SK-N-DZ (cell line): Measurements from ENCODE around the gene SLC2A4. TPM values are rescaled to one million over a fixed set of nuclear protein-coding genes. Genes with fewer than 3 reads are reported as not detected.
"Not testable (repeated sequence)": the region's sequence is repeated elsewhere in the genome, so short reads cannot be mapped to it uniquely, and the experiment has no call there.

Source experiments
- DNase-seq: peaks from one replicate; pipeline ENCODE4 v3.0.0-alpha.2; 2015; ENCODE audit warnings: low spot score
- polyA plus RNA-seq, 2 experiments: library from polyadenylated mRNA; depleted of rRNA; stranded (reverse); fragments of >200 nt; gene quantifications; 2 replicates each; pipeline ENCODE4 v1.2.3, GENCODE V29; 2014

The SLC2A4 gene
- polyA plus RNA-seq (2014; cell fraction: cytosol; rRNA removed), result 5.1 and 5.8 TPM in 2 replicates
- 11.3 and 12.5 TPM in 2 replicates for polyA plus RNA-seq (2014; cell fraction: nucleus; rRNA removed)

- DNase-seq, result peak; percentile 98
Measured at GRCh38 chr17:7281074-7281952, at the start of gene SLC2A4. TSS of gene SLC2A4 (plus strand) at chr17:7281718. CDS start at chr17:7281935, 217 bp downstream.

GRCh38 chr17:7232114-7232513 is 49.4 kb upstream of the SLC2A4 start:
- DNase-seq, result no peak

GRCh38 chr17:7233701-7234082 is 47.8 kb upstream of the SLC2A4 start:
- no peak for DNase-seq

GRCh38 chr17:7234083-7234951 is 47.2 kb upstream of the SLC2A4 start, which contains the start of gene DVL2:
TSS of gene DVL2 (minus strand) at chr17:7234517. CDS start at chr17:7234262, 255 bp downstream.
- peak; percentile 96 for DNase-seq

GRCh38 chr17:7235693-7236665 is 45.5 kb upstream of the SLC2A4 start:
- DNase-seq, result no peak

- DNase-seq, result no peak
Measured at GRCh38 chr17:7236808-7237207, 44.7 kb upstream of the SLC2A4 start.

GRCh38 chr17:7237266-7237760 is 44.2 kb upstream of the SLC2A4 start:
- no peak for DNase-seq

GRCh38 chr17:7237761-7238419 is 43.6 kb upstream of the SLC2A4 start:
- DNase-seq, result peak; percentile 55

- no peak for DNase-seq
Measured at GRCh38 chr17:7238420-7239090, 43.0 kb upstream of the SLC2A4 start.

GRCh38 chr17:7239091-7240027 is 42.2 kb upstream of the SLC2A4 start, which contains the start of gene PHF23:
TSS of gene PHF23 (minus strand) at chr17:7239457. CDS start at chr17:7239279, 178 bp downstream.
- DNase-seq, result peak; percentile 100

- DNase-seq, result no peak
Measured at GRCh38 chr17:7240375-7240774, 41.1 kb upstream of the SLC2A4 start.

GRCh38 chr17:7241090-7241733 is 40.3 kb upstream of the SLC2A4 start:
- no peak for DNase-seq

GRCh38 chr17:7241783-7242716 is 39.5 kb upstream of the SLC2A4 start, which contains the start of gene GABARAP:
TSS of gene GABARAP (minus strand) at chr17:7242449. CDS start at chr17:7242330, 119 bp downstream.
- peak; percentile 91 for DNase-seq

GRCh38 chr17:7242717-7243452 is 38.6 kb upstream of the SLC2A4 start:
- peak; percentile 98 for DNase-seq

- no peak for DNase-seq
Measured at GRCh38 chr17:7243453-7243729, 38.1 kb upstream of the SLC2A4 start.

GRCh38 chr17:7243838-7244237 is 37.7 kb upstream of the SLC2A4 start:
- not testable (repeated sequence) for DNase-seq
